Measurements from ENCODE around the gene RASGRF2. TPM values are rescaled to one million over a fixed set of nuclear protein-coding genes. Genes with fewer than 3 reads are reported as not detected.
"Not testable (repeated sequence)": the region's sequence is repeated elsewhere in the genome, so short reads cannot be mapped to it uniquely, and the experiment has no call there.

RASGRF2 gene
- total RNA-seq, 4 donors from 2014 or later = 3.6 to 6.3 (median 4.8) TPM

DNA sequence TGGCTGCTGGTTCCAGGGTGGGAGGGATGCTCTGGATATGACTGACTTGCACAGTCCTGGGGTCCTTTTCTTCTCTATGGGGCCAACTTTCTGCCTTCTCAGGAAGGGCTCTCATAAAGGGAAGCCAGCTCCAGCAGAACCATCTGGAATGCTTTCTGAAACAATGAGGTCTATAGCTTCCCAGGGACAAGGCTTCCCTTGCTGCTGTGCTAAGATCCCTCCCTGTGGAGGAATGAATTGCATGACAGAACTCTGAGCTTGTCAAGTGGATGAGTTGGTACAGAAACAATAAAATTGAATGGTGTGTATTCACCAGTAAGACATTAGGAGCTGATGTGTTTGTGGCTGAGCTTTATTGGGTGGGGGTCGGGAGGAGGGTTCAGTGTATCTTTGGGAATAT lies 292.7 kb downstream of the RASGRF2 start:
- Histone ChIP-seq H3K4me3 (no peak overlapping the region), H3K9me3 (no peaks in the 10 kb centered on the region), H3K36me3 (peaks cover 0 to 54% of the 10 kb centered on the region in 2 donors), H3K4me1 (peaks cover 39 to 41% of the 10 kb centered on the region in 2 donors), H3K27ac (peak overlapping the region in 3 of 4 donors; percentile 98), H3K27me3 (no peaks in the 10 kb centered on the region)
- TF ChIP-seq POLR2A (IDR thresholded peaks at IDR 0.05) = no peak
- TF ChIP-seq, protein P1, sequence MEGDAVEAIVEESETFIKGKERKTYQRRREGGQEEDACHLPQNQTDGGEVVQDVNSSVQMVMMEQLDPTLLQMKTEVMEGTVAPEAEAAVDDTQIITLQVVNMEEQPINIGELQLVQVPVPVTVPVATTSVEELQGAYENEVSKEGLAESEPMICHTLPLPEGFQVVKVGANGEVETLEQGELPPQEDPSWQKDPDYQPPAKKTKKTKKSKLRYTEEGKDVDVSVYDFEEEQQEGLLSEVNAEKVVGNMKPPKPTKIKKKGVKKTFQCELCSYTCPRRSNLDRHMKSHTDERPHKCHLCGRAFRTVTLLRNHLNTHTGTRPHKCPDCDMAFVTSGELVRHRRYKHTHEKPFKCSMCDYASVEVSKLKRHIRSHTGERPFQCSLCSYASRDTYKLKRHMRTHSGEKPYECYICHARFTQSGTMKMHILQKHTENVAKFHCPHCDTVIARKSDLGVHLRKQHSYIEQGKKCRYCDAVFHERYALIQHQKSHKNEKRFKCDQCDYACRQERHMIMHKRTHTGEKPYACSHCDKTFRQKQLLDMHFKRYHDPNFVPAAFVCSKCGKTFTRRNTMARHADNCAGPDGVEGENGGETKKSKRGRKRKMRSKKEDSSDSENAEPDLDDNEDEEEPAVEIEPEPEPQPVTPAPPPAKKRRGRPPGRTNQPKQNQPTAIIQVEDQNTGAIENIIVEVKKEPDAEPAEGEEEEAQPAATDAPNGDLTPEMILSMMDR (IDR thresholded peaks at IDR 0.05 in 4 of 5, conservative IDR thresholded peaks at IDR 0.05 in 1 of 5) = no peak
- intact Hi-C loops (cut with DNase I; ENCODE audit: low total_unique reads) (no loop called here), in situ Hi-C loops (cut with MboI; ENCODE audit: low sequenced_read_pairs in 4 of 4) (no loop called here)
- ATAC-seq (no peak), DNase-seq (no peak)

DNA sequence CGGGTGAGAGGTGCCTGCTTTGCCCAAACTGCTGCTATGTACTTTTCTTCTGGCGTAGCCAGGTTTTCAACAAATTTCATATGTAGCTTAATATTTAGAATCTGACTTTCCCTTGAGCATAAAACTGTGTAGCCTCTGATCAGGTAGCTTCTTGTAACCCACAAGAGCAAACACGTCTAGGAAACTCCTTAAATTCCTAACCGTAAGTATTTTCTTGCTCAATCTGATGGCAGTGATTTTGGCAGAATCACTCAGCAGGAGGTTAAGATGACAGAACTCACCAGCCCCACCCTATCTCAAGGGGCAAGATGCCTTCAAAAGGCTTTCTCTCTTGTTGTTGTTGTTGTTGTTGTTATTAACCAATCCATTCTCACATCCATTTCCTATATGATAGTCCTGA lies 293.7 kb downstream of the RASGRF2 start:
- Histone ChIP-seq H3K27me3 (no peaks in the 10 kb centered on the region), H3K4me1 (peaks cover 29 to 32% of the 10 kb centered on the region in 2 donors), H3K36me3 (peaks cover 0 to 63% of the 10 kb centered on the region in 2 donors), H3K9me3 (no peaks in the 10 kb centered on the region), H3K27ac (peak overlapping the region in 1 of 4 donors; percentile 39), H3K4me3 (no peak overlapping the region)
- DNase-seq (no peak), ATAC-seq (no peak)
- TF ChIP-seq, protein P1 (IDR thresholded peaks at IDR 0.05 in 4 of 5, conservative IDR thresholded peaks at IDR 0.05 in 1 of 5) = no peak
- no peak for TF ChIP-seq POLR2A (IDR thresholded peaks at IDR 0.05)
- in situ Hi-C loops (cut with MboI; ENCODE audit: low sequenced_read_pairs in 4 of 4) (no loop called here), intact Hi-C loops (cut with DNase I; ENCODE audit: low total_unique reads) (no loop called here)

DNA sequence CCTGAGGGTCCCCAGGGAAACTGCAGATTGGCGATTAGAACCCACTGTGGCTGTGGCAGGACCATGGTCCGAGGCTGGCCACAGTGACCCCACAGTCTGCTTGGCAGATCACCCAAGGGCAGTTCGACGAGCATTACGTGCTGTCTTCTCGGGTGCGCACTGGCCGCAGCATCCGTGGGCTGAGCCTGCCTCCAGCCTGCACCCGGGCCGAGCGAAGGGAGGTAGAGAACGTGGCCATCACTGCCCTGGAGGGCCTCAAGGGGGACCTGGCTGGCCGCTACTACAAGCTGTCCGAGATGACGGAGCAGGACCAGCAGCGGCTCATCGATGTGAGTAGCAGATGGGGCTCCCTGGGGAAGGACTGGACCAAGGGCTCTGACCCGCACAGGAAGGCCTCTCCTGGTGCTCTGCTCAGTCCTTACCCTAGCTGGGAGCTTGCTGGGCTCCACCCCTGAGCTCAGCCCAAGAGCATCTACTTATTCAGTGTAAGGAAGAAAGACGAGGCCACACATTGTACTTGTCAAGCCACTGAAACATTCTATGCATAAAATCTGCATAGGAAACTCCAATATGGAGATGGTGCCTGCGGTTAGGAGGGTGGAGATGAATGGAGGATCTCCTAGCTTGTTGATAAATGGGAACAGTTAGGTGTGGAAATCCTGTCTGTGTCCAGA lies 294.9 kb downstream of the RASGRF2 start:
- intact Hi-C loops (cut with DNase I; ENCODE audit: low total_unique reads) = no loop called here
- Histone ChIP-seq H3K4me1 (peaks cover 19 to 21% of the 10 kb centered on the region in 2 donors), H3K27ac (no peak overlapping the region), H3K36me3 (peaks cover 0 to 75% of the 10 kb centered on the region in 2 donors), H3K9me3 (no peaks in the 10 kb centered on the region), H3K27me3 (no peaks in the 10 kb centered on the region), H3K4me3 (no peak overlapping the region)
- TF ChIP-seq POLR2A (IDR thresholded peaks at IDR 0.05) = no peak
- TF ChIP-seq, protein P1 (IDR thresholded peaks at IDR 0.05 in 4 of 5, conservative IDR thresholded peaks at IDR 0.05 in 1 of 5) = no peak
- DNase-seq (no peak), ATAC-seq (no peak)
- in situ Hi-C loops (cut with MboI; ENCODE audit: low sequenced_read_pairs in 4 of 4) = no loop called here

DNA sequence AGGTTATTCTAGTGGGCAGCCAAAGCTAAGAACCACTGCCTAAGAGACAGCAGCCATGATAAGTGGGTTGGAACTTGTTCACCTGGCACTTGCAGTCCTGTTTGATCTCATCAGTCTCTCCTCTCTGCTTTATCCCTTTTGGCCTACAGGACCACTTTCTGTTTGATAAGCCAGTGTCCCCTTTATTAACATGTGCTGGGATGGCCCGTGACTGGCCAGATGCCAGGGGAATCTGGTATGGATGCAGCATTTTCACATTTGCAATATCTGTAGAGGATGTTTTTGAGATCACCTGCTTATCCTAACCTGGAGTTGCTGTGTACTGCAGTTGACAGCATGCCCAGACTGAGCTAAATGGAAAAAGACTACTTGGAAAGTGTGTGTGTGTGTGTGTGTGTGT lies 296.6 kb downstream of the RASGRF2 start:
- intact Hi-C loops (cut with DNase I; ENCODE audit: low total_unique reads) = no loop called here

DNA sequence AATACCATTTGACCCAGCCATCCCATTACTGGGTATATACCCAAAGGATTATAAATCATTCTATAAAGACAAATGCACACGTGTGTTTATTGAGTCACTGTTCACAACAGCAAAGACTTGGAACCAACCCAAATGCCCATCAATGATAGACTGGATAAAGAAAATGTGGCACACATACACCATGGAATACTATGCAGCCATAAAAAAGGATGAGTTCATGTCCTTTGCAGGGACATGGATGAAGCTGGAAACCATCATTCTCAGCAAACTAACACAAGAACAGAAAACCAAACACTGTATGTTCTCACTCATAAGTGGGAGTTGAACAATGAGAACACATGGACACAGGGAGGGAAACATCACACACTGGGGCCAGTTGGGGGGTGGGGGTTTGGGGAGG lies 302.6 kb downstream of the RASGRF2 start:
- H3K27ac ChIP-seq; H3K4me3 ChIP-seq; H3K4me1 ChIP-seq; H3K9me3 ChIP-seq; ATAC-seq; DNase-seq; intact Hi-C loops (cut with DNase I; ENCODE audit: low total_unique reads); H3K27me3 ChIP-seq; in situ Hi-C loops (cut with MboI; ENCODE audit: low sequenced_read_pairs in 4 of 4): not testable (repeated sequence)
- peaks cover 6 to 93% of the 10 kb centered on the region in 2 donors for H3K36me3 ChIP-seq

More for the DNA sequence above, 296.6 kb downstream of the RASGRF2 start:
- Histone ChIP-seq H3K4me1 (peaks cover 1 to 3% of the 10 kb centered on the region in 2 donors), H3K36me3 (peaks cover 3 to 92% of the 10 kb centered on the region in 2 donors), H3K9me3 (no peaks in the 10 kb centered on the region), H3K4me3 (no peak overlapping the region), H3K27me3 (no peaks in the 10 kb centered on the region), H3K27ac (no peak overlapping the region)
- DNase-seq (no peak), ATAC-seq (no peak)
- in situ Hi-C loops (cut with MboI; ENCODE audit: low sequenced_read_pairs in 4 of 4) = no loop called here
- no peak for TF ChIP-seq POLR2A (IDR thresholded peaks at IDR 0.05)
- TF ChIP-seq, protein P1 (IDR thresholded peaks at IDR 0.05 in 4 of 5, conservative IDR thresholded peaks at IDR 0.05 in 1 of 5) = no peak
